ENCODE measurements around the gene CDK6. TPM values are rescaled to one million over a fixed set of nuclear protein-coding genes. Genes with fewer than 3 reads are reported as not detected.

The CDK6 gene
- total RNA-seq, 1 donor from 2014 or later = 31.0 TPM

DNA sequence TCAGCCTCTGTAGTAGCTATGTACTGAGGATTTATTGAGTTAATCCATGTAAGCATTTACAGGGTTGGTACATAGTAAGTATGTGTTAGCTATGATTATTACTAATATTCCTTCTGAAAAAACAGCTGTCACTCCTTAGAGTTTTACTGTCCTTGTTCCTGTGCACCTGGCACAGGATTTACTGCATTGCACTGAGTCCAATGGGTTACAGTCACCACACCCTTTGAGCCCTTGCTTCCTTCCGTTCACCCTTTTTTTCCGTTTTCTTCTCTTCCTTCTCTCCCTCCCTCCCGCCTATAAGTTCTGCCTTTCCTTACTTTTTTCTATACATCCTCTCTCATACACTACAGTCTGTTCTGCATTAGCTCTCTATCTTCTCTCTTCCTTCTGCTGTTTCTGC is 12.5 kb upstream of the CDK6 start:
- DNase-seq (ENCODE audit: low spot score) (no peak), ATAC-seq (no peak)
- intact Hi-C loops (cut with DNase I) = no loop called here

DNA sequence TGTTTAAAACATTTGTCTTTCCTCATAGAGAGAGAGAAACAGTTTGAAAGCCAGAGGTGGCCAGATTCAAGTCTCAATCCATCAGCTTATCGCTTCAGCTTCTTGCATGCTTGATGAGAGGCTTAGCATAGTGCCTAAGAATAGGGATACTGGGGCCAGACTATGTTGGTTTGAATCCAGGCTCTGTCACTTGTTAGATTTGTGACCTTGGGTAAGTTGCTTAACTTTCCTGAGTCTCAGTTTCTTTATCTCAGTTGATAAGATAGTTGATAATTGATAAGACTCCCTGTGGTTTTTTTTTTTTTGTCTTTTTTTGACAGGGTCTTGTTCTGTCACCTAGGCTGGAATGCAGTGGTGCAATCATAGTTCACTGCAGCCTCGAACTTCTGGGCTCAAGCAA is 12.1 kb upstream of the CDK6 start:
- ATAC-seq (no peak), DNase-seq (ENCODE audit: low spot score) (no peak)
- intact Hi-C loops (cut with DNase I) = no loop called here

DNA sequence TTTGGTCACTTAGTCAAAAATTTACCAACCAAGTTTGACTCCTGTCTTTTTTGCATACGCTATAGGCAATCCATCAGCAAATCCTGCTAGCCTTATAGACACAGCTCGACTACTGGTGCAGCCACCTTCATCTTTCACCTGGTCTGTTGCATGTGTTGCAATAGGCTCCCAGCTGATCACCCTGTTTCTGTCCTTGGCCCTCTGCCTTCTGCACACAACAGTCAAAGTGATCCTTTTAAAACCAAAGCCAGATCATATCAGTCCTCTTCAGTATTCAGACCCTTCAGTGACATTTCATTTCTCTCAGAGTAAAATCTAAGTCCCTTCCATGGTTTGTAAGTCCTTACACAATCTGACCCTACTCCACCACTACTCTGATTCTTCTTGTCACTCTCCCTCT is 10.9 kb upstream of the CDK6 start:
- no peak for DNase-seq (ENCODE audit: low spot score)
- no peak for ATAC-seq
- intact Hi-C loops (cut with DNase I) = no loop called here

DNA sequence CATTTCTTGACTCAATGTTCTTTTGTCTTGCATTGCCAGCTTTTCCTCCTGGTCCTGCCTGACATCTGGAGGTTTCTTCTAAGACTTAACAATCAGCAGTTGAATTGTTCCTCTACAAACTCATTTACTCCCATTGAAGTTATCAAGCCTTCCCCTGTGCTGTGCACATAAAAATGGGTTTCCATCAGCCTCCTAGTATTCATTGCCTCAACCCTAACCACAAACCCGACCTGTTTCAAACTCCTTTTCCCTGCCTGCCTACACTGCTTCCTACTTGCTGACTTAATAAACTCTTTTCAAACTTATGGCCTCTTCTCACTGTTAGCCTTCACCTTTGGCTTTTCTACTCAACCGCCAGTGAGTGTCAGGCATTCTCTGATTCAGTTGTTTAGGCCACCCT is 9.4 kb upstream of the CDK6 start:
- intact Hi-C loops (cut with DNase I) = no loop called here
- DNase-seq (ENCODE audit: low spot score) (no peak), ATAC-seq (no peak)

DNA sequence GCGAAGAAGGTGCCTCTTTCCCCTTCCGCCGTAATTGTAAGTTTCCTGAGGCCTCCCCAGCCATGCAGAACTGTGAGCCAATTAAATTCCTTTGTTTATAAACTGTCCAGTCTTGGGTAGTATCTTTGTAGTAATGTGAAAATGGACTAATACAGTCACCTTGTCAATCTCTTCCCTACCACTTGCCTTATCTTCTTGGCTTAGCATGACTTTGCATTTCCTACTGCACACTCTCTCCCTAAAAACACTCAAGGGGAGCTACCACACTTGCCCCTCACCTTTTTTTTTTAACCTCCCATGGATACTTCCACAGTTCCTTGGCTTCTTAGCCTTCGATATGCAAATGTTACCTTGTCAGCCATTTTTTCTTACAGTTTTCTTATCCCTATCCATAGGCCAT is 7.4 kb upstream of the CDK6 start:
- intact Hi-C loops (cut with DNase I) = no loop called here
- no peak for DNase-seq (ENCODE audit: low spot score)
- no peak for ATAC-seq

DNA sequence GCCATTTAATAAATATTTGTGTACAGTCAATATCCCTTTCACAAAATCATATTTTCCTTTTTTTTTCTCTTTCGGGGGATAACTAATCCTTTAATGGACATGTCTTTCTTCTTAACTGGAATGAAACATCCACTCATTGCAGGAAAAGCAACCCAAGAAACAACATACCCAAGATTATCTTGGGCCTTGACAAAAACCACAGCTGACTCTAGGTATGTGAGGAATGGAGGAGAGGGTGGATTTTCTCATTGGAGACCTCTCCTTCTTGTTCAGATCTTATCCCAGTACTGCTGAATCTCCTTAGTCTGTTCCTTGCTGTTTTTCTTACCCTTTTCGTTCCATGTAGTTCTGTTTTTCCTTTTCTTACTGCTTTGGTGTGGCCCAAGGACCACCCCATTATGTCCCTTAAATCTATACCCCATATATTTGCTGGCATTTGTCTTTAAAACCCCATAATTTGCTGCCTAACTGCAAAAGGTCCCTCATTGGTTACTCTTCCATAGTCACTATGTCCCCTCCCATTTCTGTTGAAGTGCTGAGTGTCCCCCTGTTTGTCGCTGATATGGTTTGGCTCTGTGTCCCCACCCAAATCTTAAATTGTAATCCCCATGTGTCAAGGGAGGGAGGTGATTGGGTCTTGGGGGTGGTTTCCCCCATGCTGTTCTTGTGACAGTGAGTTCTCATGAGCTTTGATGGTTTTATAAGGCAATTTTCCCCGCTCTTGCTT is 6.8 kb upstream of the CDK6 start:
- intact Hi-C loops (cut with DNase I) = no loop called here
- DNase-seq (ENCODE audit: low spot score) = no peak
- no peak for ATAC-seq

DNA sequence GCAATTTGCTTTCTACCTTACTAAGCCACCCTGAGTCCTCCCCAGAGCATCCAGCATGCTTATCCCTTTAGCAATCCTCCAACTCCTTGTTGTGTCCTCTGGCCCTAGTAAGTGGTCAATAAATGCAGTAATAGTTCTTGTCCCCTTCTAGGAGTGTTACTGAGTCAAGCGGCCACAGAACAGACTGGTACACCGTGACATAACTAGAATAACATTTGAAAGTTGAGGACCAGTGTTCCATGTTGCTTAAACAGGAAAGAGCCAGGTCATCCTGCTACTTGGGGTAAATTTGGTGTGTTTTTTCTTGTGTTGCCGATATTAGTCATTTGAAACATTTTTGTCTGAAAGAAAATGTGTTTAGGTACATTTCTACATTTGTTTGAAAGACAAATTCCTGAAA is 4.8 kb upstream of the CDK6 start:
- no peak for DNase-seq (ENCODE audit: low spot score)
- intact Hi-C loops (cut with DNase I) = no loop called here
- ATAC-seq = no peak

DNA sequence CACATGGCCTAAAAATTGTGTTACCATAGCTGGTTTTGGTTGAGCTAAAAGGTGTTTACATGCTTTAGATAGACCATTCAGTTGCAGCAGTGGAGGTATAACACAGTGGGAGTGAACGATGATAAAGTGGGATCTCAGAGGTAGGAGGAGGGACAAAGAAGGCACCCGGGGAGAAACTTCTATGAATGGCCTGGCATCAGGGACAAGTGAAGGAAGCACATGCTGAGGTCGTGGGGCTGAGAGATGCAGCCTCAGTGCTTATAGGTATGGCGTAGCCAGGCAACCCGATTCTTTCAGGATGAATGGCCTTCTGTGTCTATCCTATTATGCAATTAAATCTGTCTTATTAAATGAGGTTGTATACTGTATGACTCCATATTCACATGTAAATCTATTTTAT is 3.9 kb upstream of the CDK6 start:
- intact Hi-C loops (cut with DNase I) = no loop called here
- DNase-seq (ENCODE audit: low spot score) (no peak), ATAC-seq (no peak)

DNA sequence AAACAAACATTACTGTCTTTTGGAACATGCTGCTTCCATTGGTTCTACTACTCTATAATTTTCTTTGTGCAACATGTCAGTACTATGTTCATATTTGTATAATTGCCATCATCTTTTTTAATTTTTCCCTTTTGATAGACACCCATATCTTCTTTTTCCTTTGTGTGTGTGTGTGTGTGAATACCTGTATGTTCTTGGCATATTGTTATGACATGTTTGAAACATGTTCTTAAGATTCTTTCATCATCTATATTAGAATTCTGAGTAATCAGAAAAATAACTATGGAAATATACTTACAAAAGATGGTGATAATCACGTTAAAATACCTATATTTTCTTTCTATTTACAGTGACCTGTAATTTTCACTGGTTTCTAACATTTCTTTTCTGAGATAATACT is 3.5 kb upstream of the CDK6 start:
- intact Hi-C loops (cut with DNase I) = loop anchor here (10.0 kb wide), 1 partner anchor 115 kb away; no protein-coding TSS in a partner anchor
- ATAC-seq (no peak), DNase-seq (ENCODE audit: low spot score) (no peak)

DNA sequence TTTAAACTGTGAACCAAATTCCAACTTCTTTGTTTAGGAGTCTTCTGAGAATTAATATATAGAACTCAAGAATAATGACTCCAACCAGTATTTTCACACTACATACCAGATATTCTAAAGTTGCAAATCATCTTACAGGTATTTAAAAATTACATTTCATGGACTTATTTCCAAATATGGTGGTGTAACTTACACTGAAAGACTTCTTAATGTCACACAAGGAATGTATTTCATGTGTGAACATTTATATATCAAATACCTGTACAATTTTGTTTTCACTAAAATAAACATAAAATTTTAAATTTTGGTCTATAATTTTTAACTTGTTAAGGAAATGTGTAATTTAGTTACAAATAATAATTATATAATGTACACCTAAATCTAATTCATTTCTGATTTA is 2.6 kb upstream of the CDK6 start:
- ATAC-seq (no peak), DNase-seq (ENCODE audit: low spot score) (no peak)
- intact Hi-C loops (cut with DNase I) = loop anchor here (10.0 kb wide), 1 partner anchor 114 kb away; no protein-coding TSS in a partner anchor

DNA sequence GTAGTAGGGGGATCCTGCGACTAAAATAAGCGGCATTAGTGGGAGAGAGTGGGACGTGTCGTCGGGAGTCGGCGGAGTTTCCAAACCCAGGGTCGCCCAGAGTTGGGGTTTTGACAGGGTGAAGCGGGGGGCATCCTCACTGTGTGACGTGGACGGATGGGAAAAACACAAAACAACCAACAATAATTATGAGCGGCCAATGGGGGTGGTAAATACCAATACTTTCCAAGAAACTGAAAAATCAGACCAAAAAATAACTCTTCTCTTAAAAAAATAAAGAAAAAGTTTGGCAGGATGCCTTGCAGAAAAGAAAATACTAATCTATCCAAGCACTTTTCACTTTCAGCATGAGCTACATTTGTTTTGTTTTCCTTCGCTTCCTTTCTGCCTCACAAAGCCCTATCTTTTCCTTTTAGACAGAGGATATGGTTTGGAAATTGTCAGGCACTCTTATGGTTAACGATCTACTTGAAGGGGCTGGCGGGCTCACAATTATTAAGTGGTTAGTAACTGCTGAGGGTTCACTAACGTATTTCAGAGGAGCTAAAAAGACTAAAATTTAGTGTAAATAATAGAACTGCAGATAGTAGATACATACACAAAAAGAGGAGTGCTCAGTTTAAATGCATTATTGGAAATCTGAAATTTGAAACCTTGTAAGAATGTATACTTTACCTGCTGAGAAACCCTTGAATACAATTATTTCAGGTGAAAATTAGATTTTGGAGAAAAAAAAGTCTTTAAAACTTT is 802 bp upstream of the CDK6 start:
- DNase-seq (ENCODE audit: low spot score) (peak; percentile 62), ATAC-seq (no peak)
- intact Hi-C loops (cut with DNase I) = loop anchor here (10.0 kb wide), 1 partner anchor 112 kb away; no protein-coding TSS in a partner anchor

DNA sequence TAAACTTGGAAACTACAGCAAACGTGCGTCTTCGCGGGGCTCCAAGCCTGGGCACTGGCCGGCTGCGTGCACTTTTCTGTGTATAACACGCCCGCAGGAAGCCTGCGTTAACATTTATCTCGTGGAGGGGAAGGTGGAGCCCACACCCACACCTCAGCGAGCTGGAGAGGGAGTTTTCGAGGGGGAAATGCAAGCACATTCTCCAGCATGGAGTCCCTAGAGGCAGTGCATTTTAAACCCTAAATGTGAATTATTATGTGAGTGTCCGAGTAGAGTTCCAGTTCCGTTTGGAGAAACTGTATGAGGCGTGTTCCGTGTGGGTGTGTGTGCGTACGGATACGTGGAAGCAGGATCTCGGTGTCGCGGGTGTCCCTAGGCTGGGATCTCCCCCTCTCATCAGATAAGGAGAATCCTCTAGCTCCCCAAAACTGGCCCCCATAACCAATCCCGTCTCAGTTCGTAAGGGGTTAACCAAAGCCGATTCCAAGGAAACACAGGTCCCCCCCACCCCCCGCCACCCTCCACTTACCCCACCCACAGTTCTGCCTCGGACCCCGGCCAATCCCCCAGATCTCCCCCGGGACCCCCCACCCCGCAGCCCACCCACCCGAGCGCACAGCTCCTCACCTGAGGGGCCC is 403 bp downstream of the CDK6 start:
- ATAC-seq (peak; percentile 1), DNase-seq (ENCODE audit: low spot score) (peak; percentile 62)
- intact Hi-C loops (cut with DNase I) = loop anchor here (10.0 kb wide), 1 partner anchor 111 kb away; no protein-coding TSS in a partner anchor

DNA sequence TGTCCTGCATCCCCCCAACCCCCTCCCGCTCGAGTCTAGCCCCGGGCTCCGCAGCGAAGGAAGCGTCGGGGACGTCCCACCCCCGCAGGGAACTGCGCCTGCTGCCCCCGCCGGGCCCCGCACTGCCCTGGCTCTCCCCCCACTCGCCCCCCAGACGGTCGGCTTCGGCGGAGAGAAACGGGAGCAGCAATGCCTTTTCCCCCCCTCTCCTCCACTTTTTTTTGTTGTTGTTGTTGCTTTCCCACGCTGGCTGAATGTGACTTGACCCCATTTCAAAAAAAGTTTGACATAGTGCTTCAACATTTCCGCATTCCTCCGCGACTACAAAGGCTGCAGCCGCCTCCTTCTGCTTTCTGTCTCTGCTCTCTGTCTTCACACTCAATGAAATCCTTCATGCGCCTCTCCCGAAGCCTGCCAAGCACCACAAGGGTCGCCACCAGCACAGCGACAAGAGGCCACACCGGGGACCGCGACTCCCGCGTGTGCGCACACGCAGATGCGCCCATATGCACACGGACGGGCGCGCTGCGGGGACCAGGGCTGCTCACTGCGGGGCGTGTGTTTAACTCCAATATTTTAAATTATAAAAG is 1.0 kb downstream of the CDK6 start:
- DNase-seq (ENCODE audit: low spot score) (peak; percentile 62), ATAC-seq (peak; percentile 23)
- intact Hi-C loops (cut with DNase I) = loop anchor here (10.0 kb wide), 1 partner anchor 111 kb away; no protein-coding TSS in a partner anchor

DNA sequence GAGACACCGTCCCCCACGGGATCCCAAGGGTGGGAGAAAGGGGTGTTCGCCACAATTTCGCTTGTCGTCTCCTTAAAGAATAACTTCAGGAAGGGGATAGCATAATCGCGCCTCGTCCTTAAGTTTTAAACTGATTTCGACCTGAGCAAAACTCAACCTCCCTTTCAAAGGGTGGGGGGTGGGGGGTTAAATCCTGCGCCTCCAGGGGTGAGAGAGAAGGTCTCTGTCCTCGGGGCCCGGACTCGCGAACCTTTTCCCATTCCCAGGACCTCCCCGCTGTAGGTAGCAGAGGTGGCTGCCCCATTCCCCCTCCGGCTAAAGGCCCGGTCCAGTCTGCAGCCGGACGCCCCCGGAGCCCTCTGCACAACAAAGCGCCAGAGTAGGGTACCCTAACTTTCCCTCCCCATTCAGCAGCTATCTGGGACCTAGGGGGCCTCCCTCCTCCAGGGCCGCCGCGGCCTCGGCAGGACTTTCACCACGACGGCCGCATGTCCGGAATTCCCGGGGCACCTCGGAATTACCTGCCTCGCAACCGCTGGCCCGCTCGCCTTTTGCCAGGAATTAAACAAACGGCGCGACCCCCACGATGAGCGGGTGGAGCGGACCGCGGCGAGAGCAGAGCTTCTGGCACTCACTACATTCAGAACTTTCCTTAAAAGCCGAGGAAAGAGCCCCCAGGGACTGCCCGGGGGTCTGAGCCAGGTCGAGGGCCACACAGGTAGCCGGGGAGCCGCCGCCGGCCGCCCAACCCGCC is 1.7 kb downstream of the CDK6 start:
- intact Hi-C loops (cut with DNase I) = loop anchor here (10.0 kb wide), 1 partner anchor 110 kb away; no protein-coding TSS in a partner anchor
- ATAC-seq = no peak
- peak; percentile 71 for DNase-seq (ENCODE audit: low spot score)

DNA sequence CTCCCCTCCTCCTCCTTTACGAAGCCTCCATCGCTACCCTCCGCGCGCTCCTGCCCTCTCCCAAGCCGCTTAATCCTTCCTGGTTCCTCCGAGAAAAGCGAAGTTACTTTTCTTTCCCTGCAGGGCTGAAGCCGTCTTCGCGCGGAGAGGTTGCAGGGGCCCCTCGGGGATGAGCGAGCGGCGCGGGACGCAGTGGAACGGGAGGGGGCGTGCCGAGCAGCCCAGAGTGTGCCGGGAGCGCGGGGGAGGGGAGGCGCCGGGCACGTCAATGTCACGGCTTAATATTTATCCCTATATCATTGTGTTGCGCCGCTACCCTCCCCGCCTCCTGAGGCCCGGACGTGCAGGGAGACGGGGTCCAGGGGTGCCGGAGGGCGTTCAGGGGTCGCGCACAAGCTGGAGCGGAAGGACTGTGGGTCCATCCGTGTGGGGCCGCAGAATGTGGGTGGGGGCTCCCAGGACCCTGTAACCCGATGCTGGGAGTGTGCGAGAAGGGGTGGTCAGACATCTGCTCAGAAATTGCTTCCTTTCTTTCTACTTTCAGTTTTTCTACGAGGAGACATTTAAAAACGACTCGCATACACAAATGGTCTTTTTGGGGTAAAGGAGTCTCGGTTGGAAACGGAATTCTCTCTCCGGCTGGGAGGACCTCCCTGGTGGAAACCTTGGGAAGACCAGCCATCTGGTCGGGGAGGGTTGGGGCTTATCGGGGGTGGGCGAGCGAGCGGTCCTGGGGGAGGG is 2.4 kb downstream of the CDK6 start:
- ATAC-seq (peak; percentile 86), DNase-seq (ENCODE audit: low spot score) (peak; percentile 88)
- intact Hi-C loops (cut with DNase I) = loop anchor here (10.0 kb wide), 1 partner anchor 109 kb away; no protein-coding TSS in a partner anchor

DNA sequence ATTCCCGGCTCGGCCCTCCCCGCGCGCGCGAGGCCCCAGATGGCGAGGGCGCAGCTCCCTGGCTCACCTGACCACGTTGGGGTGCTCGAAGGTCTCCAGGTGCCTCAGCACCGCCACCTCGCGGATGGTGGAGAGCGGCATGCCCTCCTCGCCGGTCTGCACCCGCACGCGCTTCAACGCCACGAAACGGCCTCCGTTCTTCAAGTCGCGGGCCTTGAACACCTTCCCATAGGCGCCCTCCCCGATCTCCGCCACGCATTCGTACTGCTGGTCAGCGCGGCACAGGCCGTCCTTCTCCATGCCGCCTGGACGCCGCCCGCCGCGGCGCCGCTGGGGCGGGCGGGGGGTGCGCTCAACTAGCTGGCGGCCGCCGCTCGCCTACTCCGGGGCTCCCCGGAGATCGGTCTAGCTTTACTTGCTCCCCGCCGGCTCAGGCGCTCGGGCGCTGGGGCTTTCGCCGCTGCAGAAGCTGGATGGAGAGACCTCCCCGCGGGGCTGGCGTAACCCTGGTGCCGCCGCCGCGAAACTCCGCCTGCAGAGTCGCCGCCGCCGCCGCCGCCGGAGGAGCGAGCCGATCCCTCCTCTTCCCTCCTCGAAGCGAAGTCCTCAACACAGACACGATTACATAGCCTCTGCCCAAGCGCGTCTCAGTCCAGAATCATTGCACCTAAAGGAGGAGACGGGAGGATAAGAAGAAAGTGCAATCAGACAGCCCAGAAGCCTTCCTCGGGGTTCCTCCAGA is 3.2 kb downstream of the CDK6 start:
- ATAC-seq = peak; percentile 81
- peak; percentile 91 for DNase-seq (ENCODE audit: low spot score)
- intact Hi-C loops (cut with DNase I) = loop anchor here (10.0 kb wide), 1 partner anchor 108 kb away; no protein-coding TSS in a partner anchor

DNA sequence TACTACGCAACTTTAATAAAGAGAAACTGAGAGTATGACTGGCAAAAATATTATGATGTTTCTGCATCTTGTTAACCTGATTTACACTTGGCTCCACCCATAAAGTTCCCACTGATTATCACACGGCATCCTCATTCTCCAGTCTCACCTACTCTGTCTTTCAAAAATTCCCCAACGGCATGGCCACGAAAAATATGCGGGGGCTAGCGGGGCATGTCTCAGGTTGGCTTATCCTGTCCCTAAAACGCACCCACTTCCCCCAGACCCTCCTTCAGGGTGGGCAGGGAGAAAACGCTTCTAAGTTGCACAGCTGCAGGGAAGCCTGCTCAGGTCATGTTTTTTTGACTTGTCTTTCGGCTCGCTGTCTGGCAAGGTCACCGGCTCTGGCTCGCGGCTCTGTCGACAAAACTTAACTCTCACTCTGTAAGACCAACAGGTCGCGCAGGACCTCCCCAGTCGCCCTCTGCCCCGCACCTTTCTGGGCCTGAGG is 3.8 kb downstream of the CDK6 start:
- intact Hi-C loops (cut with DNase I) = loop anchor here (10.0 kb wide), 1 partner anchor 108 kb away; no protein-coding TSS in a partner anchor
- no peak for DNase-seq (ENCODE audit: low spot score)
- no peak for ATAC-seq
